Tibial artery (tissue), 4 donors: Measurements from ENCODE around the gene DECR2.
"Not testable (repeated sequence)": the region's sequence is repeated elsewhere in the genome, so short reads cannot be mapped to it uniquely, and the experiment has no call there.

ENCODE experiments used
- DNase-seq, 2 donors: peaks; one replicate each; pipeline ENCODE4 v3.0.0-alpha.2; 2019
- H3K27ac ChIP-seq, 2 donors: fragments of 200-600 bp; sonication (generic) in 1 of 2; 1 replicate in 1 of 2; 2 replicates in 1 of 2; pipeline ENCODE4 v1.5.1; 2018 to 2019; ENCODE audit warnings: mild to moderate bottlenecking in 1 of 2
- H3K27me3 ChIP-seq, 2 donors: fragments of 200-600 bp; sonication (generic) in 1 of 2; one replicate each; pipeline versions ENCODE4 v1.5.1 to v1.6.0; 2016 to 2019
- H3K36me3 ChIP-seq, 3 donors: fragments of 200-600 bp; sonication (generic) in 2 of 3; one replicate each; pipeline ENCODE4 v1.5.1; 2016 to 2019; ENCODE audit warnings: mild to moderate bottlenecking in 2 of 3
- H3K4me1 ChIP-seq, 4 donors: fragments of 200-600 bp; sonication (generic) in 2 of 4; 1 replicate in 3 of 4; 2 replicates in 1 of 4; pipeline ENCODE4 v1.5.1; 2016 to 2019
- H3K4me3 ChIP-seq, 2 donors: fragments of 200-600 bp; sonication (generic) in 1 of 2; 1 replicate in 1 of 2; 2 replicates in 1 of 2; pipeline ENCODE4 v1.5.1; 2018 to 2019; ENCODE audit warnings: mild to moderate bottlenecking in 2 of 2
- H3K9me3 ChIP-seq, 3 donors: fragments of 200-600 bp; sonication (generic) in 1 of 3; one replicate each; pipeline ENCODE4 v1.5.1; 2016 to 2019
- CTCF ChIP-seq, 2 experiments: fragments of 200-600 bp in 1 of 2; fragments of 450-650 bp in 1 of 2; IDR thresholded peaks; one replicate each; pipeline ENCODE4 v1.5.1; 2017 to 2019; ENCODE audit warnings: antibody characterized with exemption in 2 of 2, mild to moderate bottlenecking in 1 of 2, moderate library complexity in 1 of 2
- intact Hi-C: fragments of 100-400 bp; cut with DNase I; formaldehyde crosslinking; loops from one replicate; pipeline ENCODE4 v1.15.0; 2023; ENCODE audit warnings: low total_unique reads

Gene DECR2

GRCh38 chr16:361341-361871, 40.3 kb upstream of the DECR2 start:
- no peaks in the 10 kb centered on the region for H3K9me3 ChIP-seq
- intact Hi-C loops, result no loop called here

GRCh38 chr16:361872-362701, 39.6 kb upstream of the DECR2 start:
- no peak for DNase-seq
- peaks cover 0 to 8% (median 4%) of the 10 kb centered on the region in 4 donors for H3K4me1 ChIP-seq

More at GRCh38 chr16:361341-361871, 40.3 kb upstream of the DECR2 start:
- no peak overlapping the region for H3K4me3 ChIP-seq
- H3K4me1 ChIP-seq, result peaks cover 0 to 8% (median 4%) of the 10 kb centered on the region in 4 donors
- TF ChIP-seq CTCF (IDR thresholded peaks at IDR 0.05), result no peak
- peaks cover 0 to 33% of the 10 kb centered on the region in 2 donors for H3K27me3 ChIP-seq
- H3K36me3 ChIP-seq, result peaks cover 0 to 4% (median under 1%) of the 10 kb centered on the region in 3 donors
- no peak overlapping the region for H3K27ac ChIP-seq
- DNase-seq, result no peak

GRCh38 chr16:362702-362999, 39.0 kb upstream of the DECR2 start:
- H3K4me3 ChIP-seq, H3K9me3 ChIP-seq, intact Hi-C loops, H3K4me1 ChIP-seq, H3K27ac ChIP-seq, DNase-seq: not testable (repeated sequence)
- Histone ChIP-seq H3K36me3 (peaks cover 12 to 17% (median 13%) of the 10 kb centered on the region in 3 donors), H3K27me3 (peaks cover 0 to 33% of the 10 kb centered on the region in 2 donors)

More at GRCh38 chr16:361872-362701, 39.6 kb upstream of the DECR2 start:
- intact Hi-C loops, result no loop called here
- Histone ChIP-seq H3K36me3 (peaks cover 7 to 11% (median 7%) of the 10 kb centered on the region in 3 donors), H3K27ac (no peak overlapping the region), H3K9me3 (no peaks in the 10 kb centered on the region), H3K27me3 (peaks cover 0 to 33% of the 10 kb centered on the region in 2 donors), H3K4me3 (no peak overlapping the region)
- TF ChIP-seq CTCF (IDR thresholded peaks at IDR 0.05), result peak; percentile 65 to 66

- intact Hi-C loops, result no loop called here
- peaks cover 18 to 22% (median 18%) of the 10 kb centered on the region in 3 donors for H3K36me3 ChIP-seq
Measured at GRCh38 chr16:363110-363765, 38.4 kb upstream of the DECR2 start.

GRCh38 chr16:363766-364490, 37.8 kb upstream of the DECR2 start:
- Histone ChIP-seq H3K36me3 (peaks cover 25 to 29% (median 25%) of the 10 kb centered on the region in 3 donors), H3K27me3 (peaks cover 0 to 33% of the 10 kb centered on the region in 2 donors), H3K9me3 (no peaks in the 10 kb centered on the region), H3K4me1 (peaks cover 0 to 8% (median 4%) of the 10 kb centered on the region in 4 donors), H3K4me3 (no peak overlapping the region), H3K27ac (no peak overlapping the region)
- no peak for TF ChIP-seq CTCF (IDR thresholded peaks at IDR 0.05)
- DNase-seq, result no peak
- intact Hi-C loops, result no loop called here

More at GRCh38 chr16:363110-363765, 38.4 kb upstream of the DECR2 start:
- H3K9me3 ChIP-seq, result no peaks in the 10 kb centered on the region
- no peak for TF ChIP-seq CTCF (IDR thresholded peaks at IDR 0.05)
- H3K27ac ChIP-seq, result no peak overlapping the region
- H3K4me1 ChIP-seq, result peaks cover 0 to 8% (median 4%) of the 10 kb centered on the region in 4 donors
- H3K4me3 ChIP-seq, result no peak overlapping the region
- peaks cover 0 to 33% of the 10 kb centered on the region in 2 donors for H3K27me3 ChIP-seq
- no peak for DNase-seq
